GM21526 (cell line): ENCODE measurements around the gene ATP2A3.

Experiments
- ATAC-seq: cut with Tn5 transposase; IDR thresholded peaks from one replicate; pipeline ENCODE4 v1.9.1; 2021; ENCODE audit warnings: moderate library complexity; ENCODE audit not compliant: unreplicated experiment, low FRiP score

Gene ATP2A3

GRCh38 chr17:3935825-3936355, 28.3 kb downstream of the ATP2A3 start:
- no peak for ATAC-seq

GRCh38 chr17:3935140-3935542, 29.1 kb downstream of the ATP2A3 start:
- no peak for ATAC-seq

GRCh38 chr17:3929764-3930163, 34.5 kb downstream of the ATP2A3 start:
- no peak for ATAC-seq

GRCh38 chr17:3929181-3929580, 35.1 kb downstream of the ATP2A3 start:
- no peak for ATAC-seq

- ATAC-seq, result no peak
These were observed 35.8 kb downstream of the ATP2A3 start for GRCh38 chr17:3928406-3928805.

GRCh38 chr17:3927628-3928340, 36.5 kb downstream of the ATP2A3 start:
- no peak for ATAC-seq

- no peak for ATAC-seq
These were observed 37.2 kb downstream of the ATP2A3 start for GRCh38 chr17:3926860-3927627.

GRCh38 chr17:3925684-3926485, 38.4 kb downstream of the ATP2A3 start:
- ATAC-seq, result no peak

GRCh38 chr17:3924512-3925350, 39.5 kb downstream of the ATP2A3 start:
- ATAC-seq, result no peak

GRCh38 chr17:3923466-3924190, 40.6 kb downstream of the ATP2A3 start:
- no peak for ATAC-seq

- ATAC-seq, result no peak
These were observed 41.5 kb downstream of the ATP2A3 start for GRCh38 chr17:3922765-3923164.

- ATAC-seq, result no peak
These were observed 42.5 kb downstream of the ATP2A3 start for GRCh38 chr17:3921502-3922319.

GRCh38 chr17:3921006-3921405, 43.2 kb downstream of the ATP2A3 start:
- no peak for ATAC-seq

GRCh38 chr17:3919123-3919624, 45.1 kb downstream of the ATP2A3 start:
- no peak for ATAC-seq

- ATAC-seq, result no peak
These were observed 45.7 kb downstream of the ATP2A3 start for GRCh38 chr17:3918372-3919122.

- no peak for ATAC-seq
These were observed 46.8 kb downstream of the ATP2A3 start for GRCh38 chr17:3917391-3917931.

- no peak for ATAC-seq
These were observed 47.4 kb downstream of the ATP2A3 start for GRCh38 chr17:3916825-3917224.
